ENCODE data around the gene RALGPS1.

DNA sequence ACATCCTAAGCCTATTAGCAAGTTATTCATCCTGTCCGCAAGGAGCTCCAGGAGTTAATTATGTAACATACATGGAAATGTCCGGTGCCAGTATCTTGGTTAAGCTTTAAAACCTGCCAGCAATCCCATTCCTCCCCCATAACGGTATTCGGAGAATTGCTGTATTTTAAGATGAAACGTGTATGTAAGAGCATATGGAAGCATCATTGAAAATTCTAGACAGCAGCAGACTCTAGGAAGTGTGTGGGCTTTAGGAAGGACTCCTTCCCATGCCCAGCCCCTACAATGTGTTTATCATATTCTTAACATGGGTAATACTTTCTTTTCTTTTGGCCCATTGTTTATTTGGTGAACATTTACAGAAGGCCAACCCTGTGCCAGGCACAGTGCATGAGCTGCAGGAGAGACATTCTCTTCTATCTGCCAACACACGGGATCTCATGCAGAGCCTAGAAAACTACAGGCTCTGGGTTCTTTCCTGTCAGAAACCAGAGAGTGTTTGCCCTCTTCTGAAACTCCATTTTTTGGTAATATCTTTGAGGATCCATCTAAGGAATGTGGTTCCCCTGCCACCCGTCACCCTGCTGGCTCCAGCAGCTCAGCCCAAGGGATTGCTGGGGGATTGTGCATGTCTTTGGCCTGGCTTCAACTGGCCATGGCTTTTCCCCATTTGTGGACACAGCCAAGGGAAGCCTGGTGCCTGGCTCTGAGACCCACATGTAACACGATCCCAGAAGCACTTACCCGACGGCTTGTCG is 192.8 kb downstream of the RALGPS1 start:
- TF ChIP-seq, protein P1, sequence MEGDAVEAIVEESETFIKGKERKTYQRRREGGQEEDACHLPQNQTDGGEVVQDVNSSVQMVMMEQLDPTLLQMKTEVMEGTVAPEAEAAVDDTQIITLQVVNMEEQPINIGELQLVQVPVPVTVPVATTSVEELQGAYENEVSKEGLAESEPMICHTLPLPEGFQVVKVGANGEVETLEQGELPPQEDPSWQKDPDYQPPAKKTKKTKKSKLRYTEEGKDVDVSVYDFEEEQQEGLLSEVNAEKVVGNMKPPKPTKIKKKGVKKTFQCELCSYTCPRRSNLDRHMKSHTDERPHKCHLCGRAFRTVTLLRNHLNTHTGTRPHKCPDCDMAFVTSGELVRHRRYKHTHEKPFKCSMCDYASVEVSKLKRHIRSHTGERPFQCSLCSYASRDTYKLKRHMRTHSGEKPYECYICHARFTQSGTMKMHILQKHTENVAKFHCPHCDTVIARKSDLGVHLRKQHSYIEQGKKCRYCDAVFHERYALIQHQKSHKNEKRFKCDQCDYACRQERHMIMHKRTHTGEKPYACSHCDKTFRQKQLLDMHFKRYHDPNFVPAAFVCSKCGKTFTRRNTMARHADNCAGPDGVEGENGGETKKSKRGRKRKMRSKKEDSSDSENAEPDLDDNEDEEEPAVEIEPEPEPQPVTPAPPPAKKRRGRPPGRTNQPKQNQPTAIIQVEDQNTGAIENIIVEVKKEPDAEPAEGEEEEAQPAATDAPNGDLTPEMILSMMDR (IDR thresholded peaks at IDR 0.05), result no peak
- TF ChIP-seq EZH2 (IDR thresholded peaks at IDR 0.05) (no peak), EZH2phosphoT487 (IDR thresholded peaks at IDR 0.05) (no peak)
